Measurements from ENCODE around the gene NKAIN4. TPM values are rescaled to one million over a fixed set of nuclear protein-coding genes. Genes with fewer than 3 reads are reported as not detected.

Gene NKAIN4
- total RNA-seq, 1 donor from 2014 or later, result not detected

DNA sequence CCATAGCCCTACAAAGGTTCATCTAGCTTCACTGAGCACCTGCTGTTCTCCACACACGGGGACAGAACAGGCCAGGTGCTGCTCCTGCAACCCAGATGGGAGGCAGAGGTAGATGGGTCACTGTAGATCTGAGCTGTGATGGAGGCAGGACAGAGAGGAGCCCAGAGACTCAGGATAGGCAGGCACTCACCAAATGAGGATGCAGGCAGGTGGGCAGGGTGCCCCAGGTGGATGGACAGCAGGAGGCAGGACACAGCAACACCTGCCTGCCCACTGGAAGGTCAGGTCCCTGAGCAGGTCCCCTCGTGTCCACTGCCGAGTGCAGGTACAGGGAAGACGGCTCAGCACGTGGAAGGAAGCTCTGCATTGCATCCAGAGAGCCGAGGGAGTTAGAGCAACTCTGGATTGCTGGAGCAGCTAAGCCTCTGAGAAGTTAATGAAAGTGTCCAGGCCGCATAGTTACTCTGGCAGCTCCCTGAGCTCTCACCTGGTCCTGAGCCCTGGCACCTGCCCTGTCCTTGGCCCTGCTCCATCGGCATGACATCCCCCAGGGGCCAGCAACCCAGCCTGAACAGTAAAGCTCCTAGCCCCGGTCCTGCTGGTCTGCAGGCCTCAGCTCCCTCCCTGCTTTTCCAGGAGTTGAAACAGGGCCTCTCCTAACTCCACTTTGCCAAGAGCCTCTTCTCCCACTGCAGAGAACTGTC lies 33.4 kb downstream of the NKAIN4 start:
- no peak for DNase-seq (ENCODE audit: low read depth in 2 of 2)

DNA sequence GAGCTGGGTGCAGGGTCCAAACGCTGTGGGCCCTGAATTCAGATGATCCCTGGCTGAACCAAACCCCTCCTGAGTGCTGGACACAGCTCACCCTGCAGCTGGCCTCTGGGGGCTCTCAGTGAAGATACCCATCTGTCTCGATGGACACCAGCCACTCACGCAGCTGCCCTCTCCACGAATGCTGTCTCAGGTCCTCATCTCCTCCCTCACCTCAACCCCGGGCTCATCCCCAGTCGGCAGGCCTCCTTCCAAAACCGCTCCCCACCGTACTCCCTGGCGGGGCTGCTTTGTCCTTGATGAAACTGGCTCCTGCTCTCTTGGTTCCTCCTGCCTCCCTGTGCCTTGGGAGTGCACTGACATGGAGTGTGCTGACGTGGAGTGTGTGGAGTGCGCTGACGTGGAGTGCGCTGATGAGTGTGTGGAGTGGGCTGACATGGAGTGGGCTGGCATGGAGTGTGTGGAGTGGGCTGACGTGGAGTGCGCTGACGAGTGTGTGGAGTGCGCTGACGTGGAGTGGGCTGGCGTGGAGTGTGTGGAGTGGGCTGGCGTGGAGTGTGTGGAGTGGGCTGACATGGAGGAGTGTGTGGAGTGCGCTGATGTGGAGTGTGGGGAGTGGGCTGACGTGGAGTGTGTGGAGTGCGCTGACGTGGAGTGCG lies 34.3 kb downstream of the NKAIN4 start:
- no peak for DNase-seq (ENCODE audit: low read depth in 2 of 2)

DNA sequence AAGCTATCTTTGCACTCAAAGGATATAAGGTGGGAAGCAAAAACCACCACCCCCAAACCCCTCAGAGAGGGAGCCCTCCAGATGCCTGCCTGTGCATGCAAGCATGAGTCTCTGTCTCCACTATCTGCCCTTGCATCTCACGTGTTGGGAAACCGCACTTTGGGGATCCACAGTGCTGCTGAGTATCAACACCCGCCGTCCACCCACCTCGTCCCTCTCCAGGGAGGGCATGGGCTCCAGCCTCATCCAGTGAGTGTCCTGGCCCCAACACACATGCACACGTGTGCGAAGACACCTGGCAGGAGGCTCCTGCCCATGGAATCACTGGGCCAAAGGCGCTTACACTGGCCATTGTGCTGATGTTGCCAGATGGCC lies 34.8 kb downstream of the NKAIN4 start:
- no peak for DNase-seq (ENCODE audit: low read depth in 2 of 2)

DNA sequence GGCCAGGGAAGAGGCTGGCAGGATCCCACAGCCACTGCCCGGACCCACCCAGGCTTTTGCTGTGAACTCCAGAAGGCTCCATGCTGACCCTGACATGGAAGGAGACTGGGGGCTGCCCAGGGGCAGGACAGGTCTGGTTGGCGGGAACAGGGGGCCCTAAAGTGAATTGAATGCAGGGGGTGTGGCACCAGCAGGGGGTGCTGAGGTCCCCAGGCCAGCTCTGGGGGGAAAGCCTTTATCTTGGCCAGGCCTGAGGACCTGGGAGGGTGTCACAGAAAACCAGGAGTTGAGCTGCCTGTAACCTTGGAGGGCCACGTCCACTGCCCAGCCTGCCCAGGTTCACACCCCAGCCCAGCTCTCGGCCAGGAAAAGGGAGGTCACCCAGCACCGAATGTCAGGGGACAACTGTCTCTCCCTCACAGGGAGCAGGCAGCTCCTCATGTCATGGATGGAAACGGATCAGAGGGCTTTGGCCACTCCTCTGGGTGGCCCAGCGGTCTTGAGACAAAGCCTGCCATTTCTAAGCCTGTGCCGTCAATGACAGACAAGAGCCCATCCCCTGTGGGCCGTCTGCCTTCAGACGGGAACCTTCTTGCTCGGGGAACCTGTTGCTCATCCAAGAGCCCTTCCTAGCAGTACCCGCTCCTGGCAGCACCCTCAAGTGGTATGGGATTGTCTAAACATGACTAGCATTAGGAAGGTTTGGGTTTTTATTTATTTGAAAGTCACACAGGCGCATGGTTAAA lies 35.4 kb downstream of the NKAIN4 start:
- DNase-seq (ENCODE audit: low read depth in 2 of 2), result no peak

DNA sequence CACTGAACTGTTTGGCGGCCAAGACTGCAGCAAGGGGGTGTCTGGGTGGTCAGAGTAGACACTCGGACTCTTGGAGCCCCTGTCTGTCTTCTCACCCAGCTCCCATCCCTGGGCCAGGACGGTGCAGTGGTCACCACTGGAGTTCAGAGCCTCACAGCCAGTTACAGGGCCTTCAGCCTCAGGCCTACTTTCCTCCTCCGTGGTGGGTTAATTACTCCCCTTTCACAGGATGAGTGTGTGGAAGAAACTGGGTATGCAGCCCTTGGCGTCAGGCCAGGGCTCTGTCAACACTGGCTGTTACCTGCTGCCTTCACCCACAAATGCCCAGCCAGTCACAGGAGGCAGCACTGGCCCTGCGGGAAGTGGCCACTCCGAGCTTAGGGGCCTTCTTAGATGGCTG lies 36.6 kb downstream of the NKAIN4 start:
- DNase-seq (ENCODE audit: low read depth in 2 of 2), result no peak

DNA sequence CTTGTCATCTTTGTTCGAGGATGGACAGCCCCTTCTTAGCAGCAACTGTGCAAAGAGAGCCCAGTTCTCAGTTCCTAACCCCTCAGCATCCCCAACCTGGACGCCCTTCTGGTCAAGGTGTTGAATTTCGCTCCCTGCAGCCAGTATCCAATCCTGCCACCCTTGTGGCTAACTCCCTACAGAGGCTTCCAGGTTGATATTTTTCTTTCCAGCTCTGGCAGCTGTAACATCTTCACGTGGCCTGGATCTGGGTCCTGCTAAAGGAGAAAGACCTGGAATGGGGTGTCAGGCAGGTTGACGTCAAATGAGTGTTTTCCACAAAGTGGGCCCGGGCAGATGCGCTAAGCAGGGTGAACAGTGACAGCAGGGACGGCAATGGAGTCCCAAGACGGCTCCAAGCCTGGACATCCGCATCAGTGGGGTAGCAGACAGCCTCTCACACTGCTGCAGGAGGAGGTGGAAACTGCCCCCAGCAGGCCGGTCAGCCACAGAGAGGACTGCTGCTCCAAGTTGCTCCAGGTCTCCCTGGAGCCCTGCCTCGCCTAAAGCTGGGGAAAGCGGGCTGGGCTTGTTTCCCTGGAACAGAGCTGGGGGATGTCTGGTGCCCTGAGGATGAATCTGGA lies 37.3 kb downstream of the NKAIN4 start:
- no peak for DNase-seq (ENCODE audit: low read depth in 2 of 2)

DNA sequence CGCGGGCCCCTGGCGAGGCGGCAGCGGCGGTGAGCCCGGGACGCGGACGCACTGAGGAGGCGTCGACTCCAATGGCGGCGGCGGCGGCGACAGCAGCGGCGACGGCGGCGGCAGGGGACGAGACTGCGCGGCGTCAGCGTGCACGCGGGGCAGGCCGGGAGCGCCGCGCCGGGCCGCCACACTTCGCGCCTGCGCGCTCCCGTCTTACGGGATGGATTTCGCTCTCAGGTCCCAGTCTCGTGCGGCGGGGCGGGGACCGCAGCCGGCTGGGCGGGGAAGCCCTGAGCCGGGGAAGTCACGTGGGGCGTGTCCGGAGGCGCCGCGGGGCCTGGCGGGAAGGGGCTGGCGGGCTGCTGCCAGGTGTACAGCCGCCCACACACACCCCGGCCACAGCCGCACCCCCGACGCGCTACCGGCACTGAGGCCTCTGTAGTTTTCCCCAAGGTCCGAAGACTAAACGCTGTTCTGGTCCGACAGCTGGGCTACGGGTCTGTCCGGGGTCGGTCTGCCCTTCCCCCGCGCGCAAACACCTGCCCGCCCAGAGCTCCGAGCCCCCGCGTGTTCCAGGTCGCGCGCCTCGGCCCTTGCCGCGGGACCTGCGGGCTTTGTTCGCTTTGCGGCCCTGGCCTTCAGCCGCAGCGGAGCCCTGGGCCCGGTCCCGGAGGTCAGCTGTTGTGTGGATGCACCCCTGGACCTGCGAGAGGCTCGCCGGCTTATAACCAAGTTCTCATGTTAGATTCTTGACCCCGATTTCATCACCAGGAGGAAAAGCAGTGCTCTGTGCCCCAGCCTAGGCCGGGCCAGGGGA lies 38.0 kb downstream of the NKAIN4 start, which contains the start of gene YTHDF1:
YTHDF1 (minus strand) TSS at position 91 of the 808 bp plus-strand sequence. CDS start 239 bp downstream, outside the sequence.
- DNase-seq (ENCODE audit: low read depth in 2 of 2), result peak; percentile 94 to 97

DNA sequence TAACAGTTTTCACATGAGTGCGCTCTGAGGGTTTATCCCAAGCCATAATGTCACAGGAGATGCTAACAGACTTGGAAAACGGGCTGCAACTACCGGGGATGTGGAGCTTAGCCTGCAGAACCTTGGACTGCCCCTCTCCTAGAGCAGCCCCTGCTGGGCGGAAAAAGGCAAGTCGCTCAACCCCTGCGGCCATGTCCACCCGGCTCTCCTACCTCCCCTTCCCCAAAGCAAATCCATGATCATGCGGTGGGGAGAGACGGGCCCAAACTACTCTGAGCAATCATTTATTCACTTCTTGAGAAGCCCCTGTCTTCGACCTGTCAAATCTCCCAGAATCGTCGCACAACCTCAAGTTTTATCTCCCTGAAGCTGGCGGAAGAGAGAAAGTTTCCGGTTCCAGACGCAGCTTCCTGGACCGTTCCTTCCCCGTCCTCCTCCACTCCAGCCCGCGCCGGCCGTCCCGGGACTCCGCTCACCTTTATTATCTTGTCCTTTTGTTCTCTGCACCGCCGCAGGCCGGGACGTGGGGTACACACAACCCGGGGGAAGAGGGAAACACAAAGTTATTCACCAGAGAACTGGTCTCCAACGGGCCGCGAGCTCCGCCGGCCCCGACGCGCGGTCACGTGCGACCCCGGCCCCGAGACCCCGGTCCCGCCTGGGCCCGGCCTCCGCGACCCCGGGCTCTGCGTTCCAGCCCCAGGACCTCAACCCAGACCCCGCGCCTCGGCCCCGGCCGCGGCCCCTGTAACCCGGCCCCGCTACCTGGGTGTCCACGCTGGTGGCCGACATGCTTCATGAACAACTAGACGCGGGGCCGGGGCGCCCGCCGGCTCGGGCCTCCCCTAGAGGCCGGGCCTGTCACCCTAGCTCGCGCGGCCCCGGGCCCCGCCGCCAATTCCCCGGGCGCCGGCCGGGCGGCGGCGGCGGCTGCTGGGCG lies 38.9 kb downstream of the NKAIN4 start:
- DNase-seq (ENCODE audit: low read depth in 2 of 2), result peak; percentile 70 to 75

DNA sequence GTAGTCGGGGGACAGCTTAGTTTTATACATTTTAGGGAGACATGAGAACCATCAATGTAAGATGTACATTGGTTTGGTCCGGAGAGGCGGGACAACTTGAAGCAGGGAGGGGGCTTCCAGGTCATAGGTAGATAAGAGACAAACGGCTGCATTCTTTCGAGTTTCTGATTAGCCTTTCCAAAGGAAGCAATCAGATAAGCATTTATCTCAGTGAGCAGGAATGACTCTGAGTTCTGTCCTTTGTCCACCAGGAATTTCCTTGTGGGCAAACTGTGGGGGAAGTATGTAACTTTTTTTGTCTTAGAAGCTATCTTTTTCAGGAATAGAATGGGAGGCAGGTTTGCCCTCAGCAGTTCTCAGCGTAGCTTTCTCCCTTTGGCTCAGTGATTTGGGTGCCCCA lies 39.7 kb downstream of the NKAIN4 start:
- DNase-seq (ENCODE audit: low read depth in 2 of 2), result no peak

DNA sequence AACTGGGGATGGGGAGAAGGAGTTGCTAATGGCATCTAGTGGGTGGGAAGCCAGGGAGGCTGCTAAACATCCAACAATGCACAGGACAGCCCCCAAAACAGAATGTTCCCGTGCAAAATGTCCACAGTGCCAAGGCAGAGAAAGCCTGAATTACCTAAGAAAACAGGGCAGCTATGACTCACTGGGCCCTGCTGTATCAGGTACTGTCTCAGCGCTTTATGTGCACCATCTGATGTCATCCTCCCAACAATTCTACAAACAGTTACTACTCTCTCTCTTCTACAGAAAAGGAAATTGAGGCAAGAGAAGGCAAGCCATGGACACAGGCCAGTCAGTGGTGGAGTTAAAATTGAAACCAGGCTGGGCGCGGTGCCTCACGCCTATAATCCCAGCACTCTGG lies 41.5 kb downstream of the NKAIN4 start:
- no peak for DNase-seq (ENCODE audit: low read depth in 2 of 2)

DNA sequence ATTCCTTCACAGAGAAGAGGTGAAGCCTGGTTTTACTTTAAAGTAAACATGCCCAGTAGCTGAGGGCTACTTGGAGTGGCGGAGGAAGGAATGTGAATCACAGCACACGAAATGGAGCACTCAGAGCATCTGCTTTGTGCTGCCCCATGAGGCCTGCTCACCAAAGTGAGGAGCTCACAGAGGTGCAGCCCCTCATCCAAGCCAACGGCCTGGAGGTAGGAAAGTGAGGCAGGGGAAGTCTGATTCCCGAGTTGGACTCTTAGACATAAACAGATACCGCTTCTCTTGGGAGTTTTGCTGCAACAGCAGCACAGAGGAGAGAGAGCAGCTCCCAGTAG lies 41.9 kb downstream of the NKAIN4 start:
- no peak for DNase-seq (ENCODE audit: low read depth in 2 of 2)

DNA sequence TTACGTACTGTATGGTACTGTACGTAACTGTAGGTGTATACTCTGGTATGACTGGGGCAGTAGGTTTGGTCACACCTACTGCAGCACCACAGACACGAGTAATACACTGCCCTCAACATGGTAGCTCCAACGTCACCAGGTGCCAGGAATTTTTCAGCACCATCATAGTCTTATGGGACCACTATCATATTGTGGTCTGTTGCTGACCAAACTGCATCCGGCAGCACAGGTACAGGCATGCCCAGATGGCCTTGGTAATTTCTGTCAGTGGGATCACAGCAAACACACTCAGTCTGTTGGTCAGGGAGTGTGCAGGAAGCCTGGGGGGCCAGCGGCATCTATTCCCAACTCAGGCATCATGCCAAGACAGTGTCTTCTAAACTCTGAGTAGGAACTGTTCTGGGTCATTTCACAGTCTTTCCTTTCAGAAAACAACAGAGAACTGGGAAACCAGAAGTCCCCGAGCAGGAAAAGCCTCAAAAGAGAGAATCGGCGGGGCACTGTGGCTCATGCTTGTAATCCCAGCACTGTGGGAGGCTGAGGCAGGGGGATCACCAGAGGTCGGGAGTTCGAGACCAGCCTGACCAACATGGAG lies 44.2 kb downstream of the NKAIN4 start:
- DNase-seq (ENCODE audit: low read depth in 2 of 2), result no peak

DNA sequence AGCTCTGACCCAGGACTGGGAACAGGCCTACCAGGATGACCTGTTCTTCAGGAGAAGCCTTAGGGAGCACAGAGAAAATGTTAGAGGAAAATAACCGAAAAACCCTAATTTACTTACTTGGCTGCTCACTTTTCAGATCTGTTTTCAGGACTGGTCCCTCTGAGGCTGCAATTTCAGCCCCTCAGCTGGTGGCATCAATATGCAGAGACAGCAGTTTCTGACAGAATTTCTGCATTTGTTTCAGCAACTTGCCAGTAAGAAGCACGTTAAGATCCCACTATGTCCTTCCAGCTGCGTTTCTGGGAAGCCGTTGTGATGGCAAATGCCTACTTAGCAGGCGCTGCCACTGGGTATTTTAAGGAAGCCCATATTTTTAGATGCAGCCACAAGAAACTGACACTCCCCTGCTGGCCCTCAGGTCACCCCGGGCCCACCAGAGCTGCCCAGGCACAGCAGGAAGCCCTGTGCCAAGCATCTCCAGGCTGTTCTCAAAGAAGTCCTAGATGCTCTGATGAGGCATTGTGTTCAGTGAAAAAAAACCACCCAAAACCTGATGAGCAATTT lies 45.8 kb downstream of the NKAIN4 start:
- DNase-seq (ENCODE audit: low read depth in 2 of 2), result no peak

DNA sequence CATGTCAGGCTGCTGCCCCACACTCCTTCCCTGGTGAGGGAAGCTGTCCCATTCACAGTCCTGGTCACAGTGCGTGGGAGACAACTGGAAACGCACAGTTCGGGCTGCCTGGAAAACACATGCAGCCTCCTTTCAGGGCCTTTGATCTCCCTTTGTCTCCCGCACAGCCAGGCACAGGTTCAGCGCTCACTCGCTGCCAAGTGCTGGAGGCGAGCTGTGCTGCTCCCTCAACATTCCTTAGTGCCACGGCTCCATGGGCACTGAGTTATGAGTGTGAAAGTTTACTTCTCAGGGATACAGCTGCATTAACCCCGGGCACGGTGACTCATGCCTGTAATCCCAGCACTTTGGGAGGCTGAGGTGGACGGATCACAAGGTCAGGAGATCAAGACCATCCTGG lies 47.4 kb downstream of the NKAIN4 start:
- DNase-seq (ENCODE audit: low read depth in 2 of 2), result peak in 1 of 2 donors; percentile 49

DNA sequence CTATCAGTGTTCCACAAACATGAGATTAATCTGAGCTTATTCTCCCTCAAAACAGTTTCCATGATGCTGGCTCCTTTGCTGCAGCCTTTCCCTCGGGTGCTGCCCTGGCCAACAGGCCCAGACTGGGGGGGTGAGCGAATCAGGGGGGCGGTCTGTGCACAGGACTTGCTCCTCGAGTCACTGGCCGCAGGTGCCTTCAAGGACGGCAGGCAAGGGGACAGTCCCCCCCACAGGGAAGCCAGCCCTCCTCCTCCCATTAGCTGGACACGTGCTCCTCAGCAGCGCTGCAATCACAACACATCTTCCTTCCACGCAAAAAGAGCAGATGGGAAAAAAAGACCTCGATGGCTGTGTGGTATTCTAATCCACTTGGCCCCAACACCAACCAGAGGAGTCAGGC lies 48.4 kb downstream of the NKAIN4 start:
- DNase-seq (ENCODE audit: low read depth in 2 of 2), result no peak

DNA sequence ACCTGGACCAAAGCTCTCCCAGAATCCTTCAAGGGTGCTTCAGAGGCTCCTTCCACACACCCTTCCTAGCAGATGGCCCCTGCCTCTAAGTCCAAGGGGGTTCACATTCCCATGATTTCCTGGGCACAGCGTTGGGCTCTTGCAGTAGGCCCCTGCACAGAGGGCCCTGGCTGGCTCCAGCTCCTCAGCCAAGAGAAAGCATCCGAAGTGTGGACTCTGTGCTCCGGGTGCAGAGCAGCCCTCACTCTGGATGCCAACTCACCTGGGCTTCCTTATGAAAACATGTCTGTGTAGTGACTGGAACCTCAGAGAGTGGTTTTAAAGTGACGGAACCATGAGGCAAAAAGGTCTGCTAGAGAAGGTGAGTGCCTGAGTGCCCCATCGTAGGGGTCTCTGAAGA lies 49.9 kb downstream of the NKAIN4 start:
- no peak for DNase-seq (ENCODE audit: low read depth in 2 of 2)

DNA sequence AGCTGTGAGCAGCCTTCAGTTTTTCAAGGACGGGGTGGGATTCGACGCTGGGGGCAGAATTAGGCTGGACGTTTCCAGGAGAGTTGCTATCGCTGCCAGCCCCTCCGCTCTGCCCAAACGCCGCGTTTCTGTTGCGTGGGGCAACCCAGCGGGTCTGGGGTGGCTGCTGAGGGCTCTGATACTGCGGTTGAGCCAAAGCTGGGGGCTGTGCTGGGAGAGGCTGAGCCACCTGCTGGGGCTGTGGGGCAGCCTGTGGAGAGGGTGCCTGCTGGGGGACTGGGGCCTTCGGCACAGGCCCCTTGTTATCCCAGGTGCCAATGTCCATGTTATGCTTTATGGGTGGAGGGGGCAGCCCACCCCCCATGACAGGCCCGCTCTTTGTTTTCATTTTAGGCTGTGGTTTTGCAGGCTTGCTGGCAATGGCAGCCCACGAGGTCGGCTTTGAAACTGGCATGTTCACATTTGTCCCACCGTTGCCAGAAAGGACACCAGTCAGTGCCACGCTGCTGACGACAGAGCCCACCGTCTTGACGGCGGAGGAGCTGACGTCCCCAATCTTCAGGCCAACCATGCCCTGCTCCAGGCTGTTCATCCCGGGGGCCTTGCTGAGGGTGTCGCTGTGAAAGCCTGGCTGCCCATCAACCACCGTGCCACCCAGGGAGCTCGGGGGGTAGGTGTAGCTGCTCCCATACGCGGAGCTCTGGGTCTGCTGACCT lies 51.3 kb downstream of the NKAIN4 start:
- no peak for DNase-seq (ENCODE audit: low read depth in 2 of 2)

DNA sequence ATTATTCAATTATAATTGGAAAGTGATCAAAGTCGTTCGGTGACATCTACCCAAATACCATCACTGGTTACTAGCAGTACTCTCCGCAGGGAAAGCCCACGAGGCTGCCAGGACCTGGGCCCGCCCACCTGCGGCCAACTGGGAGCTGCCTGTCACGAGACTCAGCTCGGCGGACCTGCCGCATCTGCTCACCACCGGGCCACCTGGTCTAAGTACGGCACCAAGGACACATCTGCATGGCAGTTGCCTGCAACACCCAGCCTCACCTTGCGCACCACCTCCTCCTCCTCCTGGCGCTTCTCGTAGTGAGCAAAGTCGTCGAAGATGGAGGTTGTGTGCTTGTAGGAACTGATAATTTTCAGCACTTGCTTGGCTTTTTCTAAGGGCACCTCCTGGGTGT lies 52.2 kb downstream of the NKAIN4 start:
- DNase-seq (ENCODE audit: low read depth in 2 of 2), result no peak

DNA sequence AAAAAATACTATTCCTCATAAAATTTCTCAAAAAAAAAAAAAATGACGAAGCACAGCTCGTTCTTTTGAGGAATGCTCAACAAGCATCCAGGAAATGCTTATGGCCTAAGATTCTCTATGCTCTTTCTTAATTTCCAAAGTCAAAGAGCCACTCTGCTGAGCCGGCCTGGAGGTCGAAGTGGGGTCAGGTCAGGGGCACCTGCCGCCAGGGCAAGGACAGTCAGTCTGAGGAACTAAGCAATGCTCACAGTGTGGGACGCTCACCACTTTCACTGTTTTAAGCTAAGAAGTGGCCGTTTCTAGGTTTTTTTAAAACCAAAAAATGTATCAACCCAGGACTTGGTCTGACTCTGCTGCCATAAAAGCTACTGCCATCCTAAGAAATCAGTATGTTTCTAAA lies 55.7 kb downstream of the NKAIN4 start:
- DNase-seq (ENCODE audit: low read depth in 2 of 2), result no peak
